Body of pancreas (tissue), 4 donors: ENCODE data around the gene ACOX3. TPM values are rescaled to one million over a fixed set of nuclear protein-coding genes. Genes with fewer than 3 reads are reported as not detected.

Source experiments
- ATAC-seq: fragments of 150-250 bp; one replicate; pipeline ENCODE4 v1.9.1; 2016
- DNase-seq, 4 donors: peaks; one replicate each; pipeline ENCODE4 v3.0.0-alpha.2; 2019
- H3K27ac ChIP-seq, 4 donors: fragments of 200-600 bp; sonication (generic); 1 replicate in 3 of 4; 2 replicates in 1 of 4; pipeline versions ENCODE4 v1.5.1 to v1.6.1; 2016 to 2019; ENCODE audit warnings: mild to moderate bottlenecking in 1 of 4, mixed read lengths in 1 of 4, moderate library complexity in 1 of 4
- H3K27me3 ChIP-seq, 2 donors: fragments of 200-600 bp; sonication (generic); one replicate each; pipeline ENCODE4 v1.6.0; 2016; ENCODE audit warnings: mild to moderate bottlenecking in 1 of 2
- H3K36me3 ChIP-seq, 2 donors: fragments of 200-600 bp; sonication (generic); replicated peaks in 1 of 2; 2 replicates each; pipeline ENCODE4 v1.5.1; 2016; ENCODE audit warnings: low read depth in 2 of 2; ENCODE audit not compliant: insufficient read depth in 1 of 2
- H3K4me1 ChIP-seq: fragments of 200-600 bp; sonication (generic); one replicate; pipeline ENCODE4 v1.6.0; 2016
- H3K4me3 ChIP-seq, 2 donors: fragments of 200-600 bp; sonication (generic); 1 replicate in 1 of 2; 2 replicates in 1 of 2; pipeline ENCODE4 v1.5.1; 2016 to 2019
- H3K9me3 ChIP-seq, 3 donors: fragments of 200-600 bp; sonication (generic); 1 replicate in 2 of 3; 2 replicates in 1 of 3; pipeline ENCODE4 v1.5.1; 2016
- POLR2A ChIP-seq, 3 donors: fragments of 450-650 bp; IDR thresholded peaks; one replicate each; pipeline ENCODE4 v1.6.1; 2016; ENCODE audit warnings: antibody characterized with exemption in 3 of 3, mild to moderate bottlenecking in 2 of 3
- WGBS, 2 donors: methylation state at CpG; one replicate each; pipeline ENCODE4 v1.1.5; 2017; 5-methylcytosine and 5-hydroxymethylcytosine counted together
- intact Hi-C: fragments of 100-400 bp; cut with DNase I; formaldehyde crosslinking; loops from one replicate; pipeline ENCODE4 v1.15.1; 2023
- total RNA-seq, 2 donors: library from RNA; depleted of rRNA; stranded (reverse); fragments of >200 nt; gene quantifications; one replicate each; pipeline ENCODE4 v1.1.0, GENCODE V29; 2016
- TF ChIP-seq, protein P1 (sequence below), 7 experiments: fragments of 450-650 bp in 4 of 7; fragments of 200-600 bp in 3 of 7; sonication (generic) in 3 of 7; IDR thresholded peaks; one replicate each; pipeline ENCODE4 v1.5.1; 2016 to 2019; ENCODE audit warnings: antibody characterized with exemption in 7 of 7

Gene ACOX3
- total RNA-seq, 2 donors from 2014 or later: 18.4 to 23.4 TPM

DNA sequence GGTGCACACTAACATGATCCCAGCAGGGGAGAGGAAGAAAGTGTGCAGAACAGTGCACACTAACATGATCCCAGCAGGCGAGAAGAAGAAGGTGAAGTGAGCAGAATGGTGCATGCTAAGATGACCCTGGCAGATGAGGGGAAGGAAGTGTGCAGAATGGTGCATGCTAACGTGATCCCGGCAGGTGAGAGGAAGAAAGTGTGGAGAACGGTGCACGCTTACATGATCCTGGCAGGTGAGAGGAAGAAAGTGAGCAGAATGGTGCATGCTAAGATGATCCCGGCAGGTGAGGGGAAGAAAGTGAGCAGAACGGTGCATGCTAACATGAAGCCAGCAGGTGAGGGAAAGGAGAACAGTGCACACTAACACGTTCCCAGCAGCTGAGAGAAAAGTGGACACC lies 83.7 kb downstream of the ACOX3 start:
- intact Hi-C loops: no loop called here
- no peak overlapping the region for H3K4me3 ChIP-seq
- H3K27ac ChIP-seq: no peak overlapping the region
- no peaks in the 10 kb centered on the region for H3K9me3 ChIP-seq
- no peak for ATAC-seq
- H3K4me1 ChIP-seq: no peaks in the 10 kb centered on the region
- H3K27me3 ChIP-seq: no peaks in the 10 kb centered on the region
- 78 to 86% methylated on average over 8 of the region's 8 CpGs for WGBS, 2 donors
- peak in 1 of 4 donors; percentile 4 for DNase-seq
- TF ChIP-seq, protein P1, sequence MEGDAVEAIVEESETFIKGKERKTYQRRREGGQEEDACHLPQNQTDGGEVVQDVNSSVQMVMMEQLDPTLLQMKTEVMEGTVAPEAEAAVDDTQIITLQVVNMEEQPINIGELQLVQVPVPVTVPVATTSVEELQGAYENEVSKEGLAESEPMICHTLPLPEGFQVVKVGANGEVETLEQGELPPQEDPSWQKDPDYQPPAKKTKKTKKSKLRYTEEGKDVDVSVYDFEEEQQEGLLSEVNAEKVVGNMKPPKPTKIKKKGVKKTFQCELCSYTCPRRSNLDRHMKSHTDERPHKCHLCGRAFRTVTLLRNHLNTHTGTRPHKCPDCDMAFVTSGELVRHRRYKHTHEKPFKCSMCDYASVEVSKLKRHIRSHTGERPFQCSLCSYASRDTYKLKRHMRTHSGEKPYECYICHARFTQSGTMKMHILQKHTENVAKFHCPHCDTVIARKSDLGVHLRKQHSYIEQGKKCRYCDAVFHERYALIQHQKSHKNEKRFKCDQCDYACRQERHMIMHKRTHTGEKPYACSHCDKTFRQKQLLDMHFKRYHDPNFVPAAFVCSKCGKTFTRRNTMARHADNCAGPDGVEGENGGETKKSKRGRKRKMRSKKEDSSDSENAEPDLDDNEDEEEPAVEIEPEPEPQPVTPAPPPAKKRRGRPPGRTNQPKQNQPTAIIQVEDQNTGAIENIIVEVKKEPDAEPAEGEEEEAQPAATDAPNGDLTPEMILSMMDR (IDR thresholded peaks at IDR 0.05): no peak
- TF ChIP-seq POLR2A (IDR thresholded peaks at IDR 0.05): no peak
- no peaks in the 10 kb centered on the region for H3K36me3 ChIP-seq

- H3K27me3 ChIP-seq: no peaks in the 10 kb centered on the region
- no peaks in the 10 kb centered on the region for H3K36me3 ChIP-seq
- H3K27ac ChIP-seq: no peak overlapping the region
- ATAC-seq: no peak
- H3K9me3 ChIP-seq: no peaks in the 10 kb centered on the region
- 63 to 74% methylated on average over 8 of the region's 8 CpGs for WGBS, 2 donors
- intact Hi-C loops: no loop called here
- H3K4me1 ChIP-seq: no peaks in the 10 kb centered on the region
- TF ChIP-seq, protein P1 (IDR thresholded peaks at IDR 0.05): no peak
- H3K4me3 ChIP-seq: no peak overlapping the region
- DNase-seq: peak in 2 of 4 donors; percentile 4 to 10
These were observed 84.5 kb downstream of the ACOX3 start for GRCh38 chr4:8355864-8356565.

DNA sequence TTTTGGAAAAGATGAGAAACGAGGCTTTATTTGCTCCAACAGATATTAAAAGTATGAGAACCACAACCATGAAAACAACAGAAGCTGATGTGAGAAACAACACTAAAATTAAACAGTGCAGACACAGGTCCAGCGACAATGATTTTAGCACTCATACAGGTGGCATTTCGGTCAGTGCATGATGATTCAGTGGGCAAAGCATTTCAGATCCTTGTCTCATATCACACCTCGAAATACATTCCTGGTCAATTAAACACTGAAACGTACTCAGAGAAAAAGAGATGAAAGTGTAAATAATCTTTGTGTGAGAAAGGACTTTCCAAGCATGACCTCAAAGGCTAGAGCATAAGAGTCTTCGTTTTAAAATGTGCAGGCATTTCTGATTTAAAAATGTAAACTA lies 85.2 kb downstream of the ACOX3 start:
- no peaks in the 10 kb centered on the region for H3K36me3 ChIP-seq
- H3K27me3 ChIP-seq: no peaks in the 10 kb centered on the region
- no peak overlapping the region for H3K4me3 ChIP-seq
- H3K27ac ChIP-seq: no peak overlapping the region
- DNase-seq (no peak), ATAC-seq (no peak)
- TF ChIP-seq POLR2A (IDR thresholded peaks at IDR 0.05): no peak
- TF ChIP-seq, protein P1 (IDR thresholded peaks at IDR 0.05): no peak
- intact Hi-C loops: no loop called here
- WGBS, 2 donors: 62 to 68% methylated on average over 6 of the region's 6 CpGs
- H3K4me1 ChIP-seq: no peaks in the 10 kb centered on the region
- no peaks in the 10 kb centered on the region for H3K9me3 ChIP-seq

DNA sequence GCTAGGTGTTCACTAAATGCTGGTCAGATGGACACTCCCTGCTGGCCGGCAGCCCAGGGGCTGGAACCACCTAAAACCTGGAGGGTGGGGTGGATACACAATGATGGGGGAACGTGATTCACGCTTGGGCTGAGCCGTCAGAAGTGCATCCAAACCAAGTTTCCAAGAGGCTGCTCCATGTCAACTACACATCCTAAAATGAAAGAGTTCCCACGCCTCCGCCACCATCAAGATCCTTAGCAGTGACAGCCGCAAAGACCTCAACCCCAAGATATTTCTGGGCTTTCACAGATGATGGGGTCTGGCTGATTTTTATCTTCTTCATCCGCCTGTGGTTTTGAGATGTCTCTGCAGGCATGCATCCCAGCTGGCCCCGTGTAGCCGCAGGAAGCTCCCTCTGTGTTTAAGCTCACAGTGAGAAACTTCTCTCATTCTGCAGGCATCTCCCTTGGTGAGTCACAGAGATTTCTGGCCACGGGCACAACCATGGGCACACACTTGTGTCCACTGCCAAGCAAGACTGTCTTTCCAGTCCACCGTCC lies 86.5 kb downstream of the ACOX3 start:
- TF ChIP-seq, protein P1 (IDR thresholded peaks at IDR 0.05): no peak
- no peak for TF ChIP-seq POLR2A (IDR thresholded peaks at IDR 0.05)
- no peaks in the 10 kb centered on the region for H3K36me3 ChIP-seq
- intact Hi-C loops: no loop called here
- H3K27ac ChIP-seq: no peak overlapping the region
- H3K9me3 ChIP-seq: no peaks in the 10 kb centered on the region
- DNase-seq: peak in 3 of 4 donors; percentile 7 to 22 (median 8)
- WGBS, 2 donors: 74 to 83% methylated on average over 12 of the region's 12 CpGs
- ATAC-seq: peak; percentile 28
- H3K27me3 ChIP-seq: no peaks in the 10 kb centered on the region
- no peak overlapping the region for H3K4me3 ChIP-seq
- no peaks in the 10 kb centered on the region for H3K4me1 ChIP-seq
